ENCODE results near the gene MOB2.

GRCh38 chr11:1458340-1459218, 28.0 kb downstream of the MOB2 start:
- TF ChIP-seq POLR2AphosphoS5 (IDR thresholded peaks at IDR 0.05) = peak; percentile 61
- peak in 3 of 4 experiments; percentile 45 to 55 (median 50) for TF ChIP-seq CTCF (IDR thresholded peaks at IDR 0.05)
- TF ChIP-seq POLR2A (IDR thresholded peaks at IDR 0.05) = no peak

Data from gastroesophageal sphincter (tissue), 3 donors.